Duodenal mucosa (tissue), 2 donors: ENCODE measurements around the gene BICDL1.

Experiments used
- H3K27ac ChIP-seq: one replicate; pipeline ENCODE4 v1.7.0; 2013; ENCODE audit warnings: low read depth, low read length
- H3K27me3 ChIP-seq, 2 donors: one replicate each; pipeline ENCODE4 v1.7.0; 2013; ENCODE audit warnings: low read length in 2 of 2, control low read depth in 1 of 2; ENCODE audit not compliant: insufficient read depth in 2 of 2, control insufficient read depth in 1 of 2
- H3K36me3 ChIP-seq, 2 donors: one replicate each; pipeline ENCODE4 v1.7.0; 2013; ENCODE audit warnings: low read length in 2 of 2, control low read depth in 1 of 2; ENCODE audit not compliant: insufficient read depth in 2 of 2, control insufficient read depth in 1 of 2
- H3K4me1 ChIP-seq, 2 donors: one replicate each; pipeline ENCODE4 v1.7.0; 2013; ENCODE audit warnings: low read length in 2 of 2, control low read depth in 1 of 2; ENCODE audit not compliant: insufficient read depth in 2 of 2, control insufficient read depth in 1 of 2
- H3K4me3 ChIP-seq, 2 donors: one replicate each; pipeline ENCODE4 v1.7.0; 2013; ENCODE audit warnings: low read length in 2 of 2, low read depth in 1 of 2
- H3K9ac ChIP-seq, 2 donors: one replicate each; pipeline ENCODE4 v1.7.0; 2013; ENCODE audit warnings: low read length in 2 of 2, low read depth in 1 of 2
- H3K9me3 ChIP-seq, 2 donors: one replicate each; pipeline ENCODE4 v1.7.0; 2013; ENCODE audit warnings: low read length in 2 of 2, control low read depth in 1 of 2; ENCODE audit not compliant: control insufficient read depth in 1 of 2

Gene BICDL1

GRCh38 chr12:120119271-120119973 lies 130.4 kb downstream of the BICDL1 start:
- H3K4me3 ChIP-seq, result no peak overlapping the region
- H3K4me1 ChIP-seq, result peaks cover 33 to 50% of the 10 kb centered on the region in 2 donors
- H3K36me3 ChIP-seq, result peaks cover 0 to 3% of the 10 kb centered on the region in 2 donors
- H3K27me3 ChIP-seq, result no peaks in the 10 kb centered on the region
- no peak overlapping the region for H3K9ac ChIP-seq
- H3K9me3 ChIP-seq, result no peaks in the 10 kb centered on the region
- no peak overlapping the region for H3K27ac ChIP-seq

- no peak overlapping the region for H3K27ac ChIP-seq
- H3K9me3 ChIP-seq, result no peaks in the 10 kb centered on the region
- H3K27me3 ChIP-seq, result no peaks in the 10 kb centered on the region
- H3K36me3 ChIP-seq, result no peaks in the 10 kb centered on the region
- no peak overlapping the region for H3K4me3 ChIP-seq
- no peak overlapping the region for H3K9ac ChIP-seq
- peaks cover 17 to 33% of the 10 kb centered on the region in 2 donors for H3K4me1 ChIP-seq
Observed at GRCh38 chr12:120121343-120121742, 132.3 kb downstream of the BICDL1 start.

GRCh38 chr12:120121766-120122293 lies 132.8 kb downstream of the BICDL1 start:
- Histone ChIP-seq H3K27me3 (no peaks in the 10 kb centered on the region), H3K9ac (no peak overlapping the region), H3K4me3 (no peak overlapping the region), H3K27ac (no peak overlapping the region), H3K9me3 (no peaks in the 10 kb centered on the region), H3K4me1 (peaks cover 17 to 33% of the 10 kb centered on the region in 2 donors), H3K36me3 (peaks cover 0 to 1% of the 10 kb centered on the region in 2 donors)

GRCh38 chr12:120125029-120125428 lies 136.0 kb downstream of the BICDL1 start:
- H3K27me3 ChIP-seq, result no peaks in the 10 kb centered on the region
- no peak overlapping the region for H3K27ac ChIP-seq
- peaks cover 22 to 31% of the 10 kb centered on the region in 2 donors for H3K36me3 ChIP-seq
- no peaks in the 10 kb centered on the region for H3K9me3 ChIP-seq
- H3K9ac ChIP-seq, result no peak overlapping the region
- peaks cover 6 to 17% of the 10 kb centered on the region in 2 donors for H3K4me1 ChIP-seq
- no peak overlapping the region for H3K4me3 ChIP-seq

- Histone ChIP-seq H3K36me3 (peaks cover 31 to 40% of the 10 kb centered on the region in 2 donors), H3K9ac (no peak overlapping the region), H3K27ac (no peak overlapping the region), H3K27me3 (no peaks in the 10 kb centered on the region), H3K4me3 (no peak overlapping the region), H3K9me3 (no peaks in the 10 kb centered on the region), H3K4me1 (peaks cover 6 to 12% of the 10 kb centered on the region in 2 donors)
Observed at GRCh38 chr12:120125792-120126634, 137.0 kb downstream of the BICDL1 start.

GRCh38 chr12:120126635-120127005 lies 137.6 kb downstream of the BICDL1 start:
- H3K9ac ChIP-seq, result no peak overlapping the region
- no peaks in the 10 kb centered on the region for H3K9me3 ChIP-seq
- H3K4me1 ChIP-seq, result peaks cover 8 to 9% of the 10 kb centered on the region in 2 donors
- H3K36me3 ChIP-seq, result peaks cover 38 to 46% of the 10 kb centered on the region in 2 donors
- no peaks in the 10 kb centered on the region for H3K27me3 ChIP-seq
- H3K4me3 ChIP-seq, result no peak overlapping the region
- no peak overlapping the region for H3K27ac ChIP-seq

GRCh38 chr12:120130011-120130410 lies 141.0 kb downstream of the BICDL1 start:
- Histone ChIP-seq H3K4me1 (peaks cover 12 to 16% of the 10 kb centered on the region in 2 donors), H3K27ac (no peak overlapping the region), H3K9me3 (no peaks in the 10 kb centered on the region), H3K27me3 (no peaks in the 10 kb centered on the region), H3K4me3 (no peak overlapping the region), H3K36me3 (peaks cover 66 to 80% of the 10 kb centered on the region in 2 donors), H3K9ac (no peak overlapping the region)

- Histone ChIP-seq H3K4me3 (no peak overlapping the region), H3K9ac (no peak overlapping the region), H3K27ac (no peak overlapping the region), H3K27me3 (no peaks in the 10 kb centered on the region), H3K4me1 (peaks cover 12 to 16% of the 10 kb centered on the region in 2 donors), H3K36me3 (peaks cover 70 to 87% of the 10 kb centered on the region in 2 donors), H3K9me3 (no peaks in the 10 kb centered on the region)
Observed at GRCh38 chr12:120131116-120131515, 142.1 kb downstream of the BICDL1 start.

GRCh38 chr12:120132054-120132836 lies 143.2 kb downstream of the BICDL1 start:
- H3K9ac ChIP-seq, result no peak overlapping the region
- H3K4me3 ChIP-seq, result no peak overlapping the region
- H3K27ac ChIP-seq, result no peak overlapping the region
- no peaks in the 10 kb centered on the region for H3K9me3 ChIP-seq
- no peaks in the 10 kb centered on the region for H3K27me3 ChIP-seq
- H3K4me1 ChIP-seq, result peaks cover 12 to 16% of the 10 kb centered on the region in 2 donors
- H3K36me3 ChIP-seq, result peaks cover 79 to 93% of the 10 kb centered on the region in 2 donors
